Caco-2 (cell line): ENCODE results near the gene UNC79. TPM values are rescaled to one million over a fixed set of nuclear protein-coding genes. Genes with fewer than 3 reads are reported as not detected.

Experiments used
- BruUV-seq: library from RNA; stranded (reverse); fragments of 400-500 nt; replicated peaks from 2 replicates; lab custom pipeline; 2021; lab: Mats Ljungman, UMichigan
- CTCF ChIA-PET: fragments of 300-600 bp; sonication (Branson Sonifier 250); formaldehyde crosslinking; loops from one replicate; lab custom pipeline; 2022; ENCODE audit warnings: antibody characterized with exemption; lab: Charles Lee
- POLR2A ChIA-PET: fragments of 300-600 bp; sonication (Branson Sonifier 250); formaldehyde crosslinking; loops from one replicate; lab custom pipeline; 2022; ENCODE audit warnings: antibody characterized with exemption; lab: Charles Lee
- DNase-seq, 2 experiments: peaks; one replicate each; pipeline versions ENCODE4 v3.0.0 to v3.0.0-alpha.2; 2020 to 2022
- H3K27me3 ChIP-seq: replicated peaks from 2 replicates; pipeline ENCODE4 v1.6.0; 2011; ENCODE audit warnings: low read length; ENCODE audit not compliant: control insufficient read depth, insufficient read depth
- H3K36me3 ChIP-seq: 2 replicates; pipeline ENCODE4 v1.5.1; 2011; ENCODE audit warnings: low read length; ENCODE audit not compliant: control insufficient read depth, insufficient read depth
- H3K4me1 ChIP-seq: fragments of 250-450 bp; sonication (Bioruptor Pico); 2 replicates; pipeline ENCODE4 v1.5.1; 2020; ENCODE audit warnings: mild to moderate bottlenecking
- H3K4me3 ChIP-seq: 2 replicates; pipeline ENCODE4 v1.5.1; 2011; ENCODE audit warnings: low read depth, mild to moderate bottlenecking, control low read depth, low read length
- H3K9me3 ChIP-seq: fragments of 250-450 bp; sonication (Bioruptor Pico); 2 replicates; pipeline ENCODE4 v1.5.1; 2020; ENCODE audit warnings: mild to moderate bottlenecking, moderate library complexity
- H3K27ac Mint-ChIP-seq: one replicate; pipeline ENCODE4 v1.8.0; 2022; ENCODE audit warnings: mixed read lengths; ENCODE audit not compliant: unreplicated experiment
- H3K27me3 Mint-ChIP-seq: one replicate; pipeline ENCODE4 v1.8.0; 2022; ENCODE audit warnings: mixed read lengths; ENCODE audit not compliant: insufficient read depth, unreplicated experiment
- H3K36me3 Mint-ChIP-seq: one replicate; pipeline ENCODE4 v1.8.0; 2022; ENCODE audit warnings: mild to moderate bottlenecking, mixed read lengths; ENCODE audit not compliant: insufficient read depth, unreplicated experiment
- H3K4me1 Mint-ChIP-seq: one replicate; pipeline ENCODE4 v1.8.0; 2022; ENCODE audit warnings: low read depth, mixed read lengths; ENCODE audit not compliant: unreplicated experiment
- H3K4me3 Mint-ChIP-seq: one replicate; pipeline ENCODE4 v1.8.0; 2022; ENCODE audit warnings: mild to moderate bottlenecking, moderate library complexity, mixed read lengths; ENCODE audit not compliant: unreplicated experiment
- H3K9me3 Mint-ChIP-seq: one replicate; pipeline ENCODE4 v1.8.0; 2022; ENCODE audit warnings: mixed read lengths; ENCODE audit not compliant: unreplicated experiment
- CTCF ChIP-seq, 2 experiments: fragments of 200-600 bp in 1 of 2; IDR thresholded peaks; 1 replicate in 1 of 2; 2 replicates in 1 of 2; pipeline versions ENCODE4 v1.5.1 to v1.8.0; 2011 to 2022; ENCODE audit warnings: antibody characterized with exemption in 1 of 2, control low read depth in 1 of 2, inconsistent platforms in 1 of 2, low read depth in 1 of 2, low read length in 1 of 2, mild to moderate bottlenecking in 1 of 2, moderate library complexity in 1 of 2; ENCODE audit not compliant: insufficient read depth in 1 of 2, severe bottlenecking in 1 of 2, unreplicated experiment in 1 of 2
- intact Hi-C: fragments of 100-400 bp; cut with micrococcal nuclease; formaldehyde crosslinking; loops from one replicate; pipeline ENCODE4 v1.10.0; 2022; ENCODE audit not compliant: unreplicated experiment
- total RNA-seq: library from RNA; stranded (reverse); gene quantifications from 2 replicates; pipeline ENCODE4 v1.2.3, GENCODE V29; 2022

Gene UNC79
- total RNA-seq, 1 experiment from 2014 or later = 0.07 TPM

GRCh38 chr14:93538413-93538812 is 107.7 kb downstream of the UNC79 start:
- no TSS peak for BruUV-seq
- no peaks in the 10 kb centered on the region for H3K27me3 ChIP-seq
- no peaks in the 10 kb centered on the region for H3K4me1 ChIP-seq
- Mint-ChIP-seq H3K27ac (no peak overlapping the region), H3K36me3 (no peaks in the 10 kb centered on the region), H3K4me3 (no peak overlapping the region), H3K9me3 (no peaks in the 10 kb centered on the region), H3K27me3 (peaks cover 10% of the 10 kb centered on the region), H3K4me1 (no peaks in the 10 kb centered on the region)
- TF ChIP-seq CTCF (IDR thresholded peaks at IDR 0.05; ENCODE audit: insufficient read depth in 1 of 2, low read depth in 1 of 2, low read length in 1 of 2, severe bottlenecking in 1 of 2, unreplicated experiment in 1 of 2) = no peak
- H3K4me3 ChIP-seq = no peak overlapping the region
- intact Hi-C loops = no loop called here
- H3K36me3 ChIP-seq = no peaks in the 10 kb centered on the region
- H3K9me3 ChIP-seq = no peaks in the 10 kb centered on the region
- CTCF ChIA-PET = no interaction called here
- POLR2A ChIA-PET = no interaction called here
- DNase-seq = peak; percentile 47 to 72

GRCh38 chr14:93540235-93540634 is 109.5 kb downstream of the UNC79 start:
- Mint-ChIP-seq H3K36me3 (no peaks in the 10 kb centered on the region), H3K4me3 (no peak overlapping the region), H3K27ac (no peak overlapping the region), H3K4me1 (no peaks in the 10 kb centered on the region), H3K27me3 (peaks cover 11% of the 10 kb centered on the region), H3K9me3 (no peaks in the 10 kb centered on the region)
- H3K27me3 ChIP-seq = no peaks in the 10 kb centered on the region
- TF ChIP-seq CTCF (IDR thresholded peaks at IDR 0.05; ENCODE audit: insufficient read depth in 1 of 2, low read depth in 1 of 2, low read length in 1 of 2, severe bottlenecking in 1 of 2, unreplicated experiment in 1 of 2) = no peak
- CTCF ChIA-PET = interaction anchor here (0.6 kb wide), 1 partner anchor 104 kb away, joined by 3 read pairs; no protein-coding TSS in a partner anchor
- no TSS peak for BruUV-seq
- POLR2A ChIA-PET = no interaction called here
- H3K4me3 ChIP-seq = no peak overlapping the region
- no peaks in the 10 kb centered on the region for H3K4me1 ChIP-seq
- DNase-seq = no peak
- no peaks in the 10 kb centered on the region for H3K9me3 ChIP-seq
- intact Hi-C loops = no loop called here
- no peaks in the 10 kb centered on the region for H3K36me3 ChIP-seq

GRCh38 chr14:93543766-93544165 is 113.0 kb downstream of the UNC79 start:
- CTCF ChIA-PET = no interaction called here
- no peaks in the 10 kb centered on the region for H3K36me3 Mint-ChIP-seq
- H3K9me3 Mint-ChIP-seq = no peaks in the 10 kb centered on the region
- H3K4me3 Mint-ChIP-seq = no peak overlapping the region
- POLR2A ChIA-PET = no interaction called here
- H3K4me3 ChIP-seq = no peak overlapping the region
- peaks cover 11% of the 10 kb centered on the region for H3K27me3 Mint-ChIP-seq
- H3K36me3 ChIP-seq = no peaks in the 10 kb centered on the region
- BruUV-seq = no TSS peak
- H3K4me1 ChIP-seq = no peaks in the 10 kb centered on the region
- H3K9me3 ChIP-seq = no peaks in the 10 kb centered on the region
- peak in 1 of 2 experiments; percentile 13 for DNase-seq
- no peaks in the 10 kb centered on the region for H3K27me3 ChIP-seq
- H3K27ac Mint-ChIP-seq = no peak overlapping the region
- TF ChIP-seq CTCF (IDR thresholded peaks at IDR 0.05; ENCODE audit: insufficient read depth in 1 of 2, low read depth in 1 of 2, low read length in 1 of 2, severe bottlenecking in 1 of 2, unreplicated experiment in 1 of 2) = peak; percentile 45 to 54
- intact Hi-C loops = loop anchor here (1.0 kb wide), 2 partner anchors 309 to 336 kb away; partner anchors contain the start of genes GON7 and UBR7
- no peaks in the 10 kb centered on the region for H3K4me1 Mint-ChIP-seq
